Testis (tissue), 2 donors: ENCODE data around the gene ARFGAP1.

Experiments
- POLR2A ChIP-seq: fragments of 450-650 bp; IDR thresholded peaks from one replicate; pipeline ENCODE4 v1.6.1; 2017; ENCODE audit warnings: antibody characterized with exemption, mild to moderate bottlenecking, moderate library complexity
- TF ChIP-seq, protein P1 (sequence below), 3 experiments: fragments of 450-650 bp in 2 of 3; fragments of 200-600 bp in 1 of 3; sonication (generic) in 1 of 3; IDR thresholded peaks; one replicate each; pipeline ENCODE4 v1.5.1; 2016 to 2019; ENCODE audit warnings: antibody characterized with exemption in 3 of 3, mild to moderate bottlenecking in 2 of 3, moderate library complexity in 1 of 3

DNA sequence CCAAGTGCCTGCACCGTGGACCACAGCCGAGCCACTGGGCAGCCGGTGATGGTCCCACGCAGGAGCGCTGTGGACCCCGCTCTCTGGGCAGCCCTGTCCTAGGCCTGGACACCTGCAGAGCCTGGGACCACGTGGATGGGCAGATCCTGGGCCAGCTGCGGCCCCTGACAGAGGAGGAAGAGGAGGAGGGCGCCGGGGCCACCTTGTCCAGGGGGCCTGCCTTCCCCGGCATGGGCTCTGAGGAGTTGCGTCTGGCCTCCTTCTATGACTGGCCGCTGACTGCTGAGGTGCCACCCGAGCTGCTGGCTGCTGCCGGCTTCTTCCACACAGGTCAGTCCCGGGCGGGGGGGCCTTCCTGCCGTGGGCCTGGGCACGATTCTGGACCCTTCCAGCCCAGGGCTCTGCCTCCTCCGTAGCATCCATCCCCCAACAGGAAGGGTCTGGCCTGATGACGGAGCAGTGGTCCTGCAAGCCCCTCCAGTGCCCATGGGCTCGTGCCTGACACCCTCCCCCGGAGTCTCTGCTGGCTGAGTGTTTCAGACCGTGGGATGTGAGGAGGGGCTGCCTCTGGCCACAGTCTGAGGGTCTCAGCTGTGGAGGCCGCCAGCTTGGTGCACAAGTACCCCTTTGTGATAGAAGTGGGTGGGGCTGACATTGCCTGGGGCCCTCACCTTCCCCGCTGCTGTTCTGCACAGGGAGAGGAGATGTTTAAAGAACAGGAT is 36.3 kb upstream of the ARFGAP1 start:
- TF ChIP-seq, protein P1, sequence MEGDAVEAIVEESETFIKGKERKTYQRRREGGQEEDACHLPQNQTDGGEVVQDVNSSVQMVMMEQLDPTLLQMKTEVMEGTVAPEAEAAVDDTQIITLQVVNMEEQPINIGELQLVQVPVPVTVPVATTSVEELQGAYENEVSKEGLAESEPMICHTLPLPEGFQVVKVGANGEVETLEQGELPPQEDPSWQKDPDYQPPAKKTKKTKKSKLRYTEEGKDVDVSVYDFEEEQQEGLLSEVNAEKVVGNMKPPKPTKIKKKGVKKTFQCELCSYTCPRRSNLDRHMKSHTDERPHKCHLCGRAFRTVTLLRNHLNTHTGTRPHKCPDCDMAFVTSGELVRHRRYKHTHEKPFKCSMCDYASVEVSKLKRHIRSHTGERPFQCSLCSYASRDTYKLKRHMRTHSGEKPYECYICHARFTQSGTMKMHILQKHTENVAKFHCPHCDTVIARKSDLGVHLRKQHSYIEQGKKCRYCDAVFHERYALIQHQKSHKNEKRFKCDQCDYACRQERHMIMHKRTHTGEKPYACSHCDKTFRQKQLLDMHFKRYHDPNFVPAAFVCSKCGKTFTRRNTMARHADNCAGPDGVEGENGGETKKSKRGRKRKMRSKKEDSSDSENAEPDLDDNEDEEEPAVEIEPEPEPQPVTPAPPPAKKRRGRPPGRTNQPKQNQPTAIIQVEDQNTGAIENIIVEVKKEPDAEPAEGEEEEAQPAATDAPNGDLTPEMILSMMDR (IDR thresholded peaks at IDR 0.05): no peak
- TF ChIP-seq POLR2A: no peak
